HepG2 (cell line): ENCODE data around the gene MAGED2. TPM values are rescaled to one million over a fixed set of nuclear protein-coding genes. Genes with fewer than 3 reads are reported as not detected.

Experiments
- polyA plus RNA-seq, 8 experiments: library from polyadenylated mRNA; depleted of rRNA in 3 of 8; stranded (reverse) in 7 of 8; unstranded in 1 of 8; fragments of >200 nt; fragmentation: Illumina TruSeq in 4 of 8; extraction: Trizol in 4 of 8; gene quantifications; 2 replicates each; pipeline versions ENCODE4 v1.2.1 to v1.2.3, GENCODE V29; 2011 to 2016; ENCODE audit warnings: low read depth in 4 of 8, missing spikeins in 1 of 8, mixed read lengths in 1 of 8; ENCODE audit not compliant: insufficient read depth in 1 of 8
- small RNA-seq, 3 experiments: library from RNA; depleted of rRNA; stranded (forward); fragments of <200 nt; gene quantifications; one replicate each; pipeline ENCODE3, GENCODE V24; 2012; ENCODE audit warnings: low read depth in 2 of 3, low replicate concordance in 1 of 3; ENCODE audit not compliant: insufficient read length in 3 of 3, insufficient read depth in 2 of 3
- total RNA-seq, 5 experiments: library from RNA; depleted of rRNA; stranded (reverse); fragments of >200 nt; fragmentation: Illumina TruSeq; extraction: Trizol; gene quantifications; 2 replicates each; pipeline ENCODE4 v1.2.3, GENCODE V29; 2016; ENCODE audit warnings: low read depth in 1 of 5

MAGED2 gene
- total and polyA plus RNA-seq, 2 of the 13 experiments (the other 11 are each of a cell fraction or from before 2014, with no cell fraction given), result 142 to 153 TPM

Small RNA genes lying within 50 kb of the gene (small RNA-seq; reads per million reads assigned to genes)
- gene AL049732.1, result 0 reads per million in 3 experiments
- gene SNORA11, result 1.6 to 277 (median 3.3) reads per million in 3 experiments

Other genes starting within 250 kb of the MAGED2 start
- not detected in 2 replicates for gene ITIH6, start 9.5 kb upstream of the MAGED2 start, total RNA-seq (2016; rRNA removed; fragmentation: Illumina TruSeq; extraction: Trizol)
- gene ITIH6, start 9.5 kb upstream of the MAGED2 start, polyA plus RNA-seq (2011; rRNA removed), result not detected in 2 replicates
- gene TRO, start 113.1 kb downstream of the MAGED2 start, total RNA-seq (2016; rRNA removed; fragmentation: Illumina TruSeq; extraction: Trizol), result 7.5 and 13.8 TPM in 2 replicates
- gene TRO, start 113.1 kb downstream of the MAGED2 start, polyA plus RNA-seq (2011; rRNA removed), result 25.4 and 36.3 TPM in 2 replicates
- 1.5 and 1.7 TPM in 2 replicates for gene PFKFB1, start 186.4 kb downstream of the MAGED2 start, total RNA-seq (2016; rRNA removed; fragmentation: Illumina TruSeq; extraction: Trizol)
- 2.9 and 3.8 TPM in 2 replicates for gene PFKFB1, start 186.4 kb downstream of the MAGED2 start, polyA plus RNA-seq (2011; rRNA removed)
- 12.7 and 16.2 TPM in 2 replicates for gene APEX2, start 192.6 kb downstream of the MAGED2 start, total RNA-seq (2016; rRNA removed; fragmentation: Illumina TruSeq; extraction: Trizol)
- gene APEX2, start 192.6 kb downstream of the MAGED2 start, polyA plus RNA-seq (2011; rRNA removed), result 14.6 and 17.8 TPM in 2 replicates
- gene ALAS2, start 223.2 kb downstream of the MAGED2 start, total RNA-seq (2016; rRNA removed; fragmentation: Illumina TruSeq; extraction: Trizol), result not detected in 2 replicates
- gene ALAS2, start 223.2 kb downstream of the MAGED2 start, polyA plus RNA-seq (2011; rRNA removed), result not detected in 2 replicates